ENCODE measurements around the gene ATP8A2.
"Not testable (repeated sequence)": the region's sequence is repeated elsewhere in the genome, so short reads cannot be mapped to it uniquely, and the experiment has no call there.

- not testable (repeated sequence) for TF ChIP-seq CTCF, POLR2A, EP300, POLR2AphosphoS5 (IDR thresholded peaks at IDR 0.05)
Measured at GRCh38 chr13:26069642-26070041, 697.9 kb downstream of the ATP8A2 start.
